ENCODE measurements around the gene ASCC2. TPM values are rescaled to one million over a fixed set of nuclear protein-coding genes. Genes with fewer than 3 reads are reported as not detected.

The ASCC2 gene
- total and polyA plus RNA-seq, 2 experiments from 2014 or later = 33.3 to 51.4 TPM

- TF ChIP-seq EZH2phosphoT487 (IDR thresholded peaks at IDR 0.05; ENCODE audit: insufficient read depth, low read depth) (no peak), EZH2 (IDR thresholded peaks at IDR 0.05; ENCODE audit: insufficient read depth, poor library complexity, severe bottlenecking) (no peak)
- Histone ChIP-seq H3K27me3 (replicated peaks; ENCODE audit: insufficient read depth) (no peaks in the 10 kb centered on the region), H3K9me2 (ENCODE audit: insufficient read depth) (no peaks in the 10 kb centered on the region), H3K4me3 (no peak overlapping the region), H3K36me3 (ENCODE audit: low read depth) (peaks cover 38% of the 10 kb centered on the region; the same call in 1 of the 2 replicates), H3F3A (ENCODE audit: insufficient read depth) (no peaks in the 10 kb centered on the region), H3K4me2 (ENCODE audit: unreplicated experiment) (no peak overlapping the region), H3K9me3 (ENCODE audit: low read depth) (no peaks in the 10 kb centered on the region), H3K79me2 (ENCODE audit: insufficient read depth) (no peaks in the 10 kb centered on the region), H3K27ac (no peak overlapping the region), H3K9ac (no peak overlapping the region), H4K20me1 (ENCODE audit: insufficient read depth) (no peaks in the 10 kb centered on the region), H2AFZ (no peak overlapping the region), H3K4me1 (ENCODE audit: insufficient read depth) (no peaks in the 10 kb centered on the region)
- DNase-seq = no peak
- WGBS, 2 experiments (ENCODE audit: low coverage in 1 of 2, low lambda C conversion rate in 2 of 2, missing lambda C conversion rate in 2 of 2) = 91 to 96% methylated on average over 2 of the region's 2 CpGs
- in situ Hi-C loops (cut with MboI) = no loop called here
These were observed 27.9 kb downstream of the ASCC2 start for GRCh38 chr22:29810216-29810615.

- no peaks in the 10 kb centered on the region for H3K79me2 ChIP-seq (ENCODE audit: insufficient read depth)
- no peaks in the 10 kb centered on the region for H4K20me1 ChIP-seq (ENCODE audit: insufficient read depth)
- H3F3A ChIP-seq (ENCODE audit: insufficient read depth) = no peaks in the 10 kb centered on the region
- H3K9me2 ChIP-seq (ENCODE audit: insufficient read depth) = no peaks in the 10 kb centered on the region
- H2AFZ ChIP-seq = no peak overlapping the region
- no peak overlapping the region for H3K9ac ChIP-seq
- in situ Hi-C loops (cut with MboI) = no loop called here
- no peak overlapping the region for H3K4me3 ChIP-seq
- DNase-seq = no peak
- H3K9me3 ChIP-seq (ENCODE audit: low read depth) = no peaks in the 10 kb centered on the region
- 94 to 100% methylated on average over 6 of the region's 6 CpGs for WGBS, 2 experiments (ENCODE audit: low coverage in 1 of 2, low lambda C conversion rate in 2 of 2, missing lambda C conversion rate in 2 of 2)
- peaks cover 16% of the 10 kb centered on the region; the same call in 1 of the 2 replicates for H3K36me3 ChIP-seq (ENCODE audit: low read depth)
- H3K4me2 ChIP-seq (ENCODE audit: unreplicated experiment) = no peak overlapping the region
- TF ChIP-seq EZH2 (IDR thresholded peaks at IDR 0.05; ENCODE audit: insufficient read depth, poor library complexity, severe bottlenecking) (no peak), EZH2phosphoT487 (IDR thresholded peaks at IDR 0.05; ENCODE audit: insufficient read depth, low read depth) (no peak)
- H3K27ac ChIP-seq = no peak overlapping the region
- no peaks in the 10 kb centered on the region for H3K4me1 ChIP-seq (ENCODE audit: insufficient read depth)
- H3K27me3 ChIP-seq (replicated peaks; ENCODE audit: insufficient read depth) = no peaks in the 10 kb centered on the region
These were observed 31.9 kb downstream of the ASCC2 start for GRCh38 chr22:29806196-29806595.

- Histone ChIP-seq H3K27me3 (replicated peaks; ENCODE audit: insufficient read depth) (no peaks in the 10 kb centered on the region), H3K4me2 (ENCODE audit: unreplicated experiment) (no peak overlapping the region), H3K9me2 (ENCODE audit: insufficient read depth) (no peaks in the 10 kb centered on the region), H3K9ac (no peak overlapping the region), H3F3A (ENCODE audit: insufficient read depth) (peaks cover 9% of the 10 kb centered on the region), H3K27ac (no peak overlapping the region), H3K9me3 (ENCODE audit: low read depth) (no peaks in the 10 kb centered on the region), H3K4me1 (ENCODE audit: insufficient read depth) (peaks cover 1% of the 10 kb centered on the region), H3K36me3 (ENCODE audit: low read depth) (peaks cover 11% of the 10 kb centered on the region; the same call in 1 of the 2 replicates), H3K4me3 (no peak overlapping the region), H4K20me1 (ENCODE audit: insufficient read depth) (no peaks in the 10 kb centered on the region), H3K79me2 (ENCODE audit: insufficient read depth) (no peaks in the 10 kb centered on the region), H2AFZ (no peak overlapping the region)
- TF ChIP-seq EZH2 (IDR thresholded peaks at IDR 0.05; ENCODE audit: insufficient read depth, poor library complexity, severe bottlenecking) (no peak), EZH2phosphoT487 (IDR thresholded peaks at IDR 0.05; ENCODE audit: insufficient read depth, low read depth) (no peak)
- no peak for DNase-seq
- 100% methylated on average over 2 of the region's 2 CpGs for WGBS, 2 experiments (ENCODE audit: low coverage in 1 of 2, low lambda C conversion rate in 2 of 2, missing lambda C conversion rate in 2 of 2)
- in situ Hi-C loops (cut with MboI) = no loop called here
These were observed 33.1 kb downstream of the ASCC2 start for GRCh38 chr22:29804985-29805384.

- Histone ChIP-seq H2AFZ (no peak overlapping the region), H3K27me3 (replicated peaks; ENCODE audit: insufficient read depth) (no peaks in the 10 kb centered on the region), H3F3A (ENCODE audit: insufficient read depth) (peaks cover 15% of the 10 kb centered on the region), H3K4me2 (ENCODE audit: unreplicated experiment) (no peak overlapping the region), H3K27ac (no peak overlapping the region), H3K4me3 (no peak overlapping the region), H3K9ac (no peak overlapping the region), H3K36me3 (ENCODE audit: low read depth) (peaks cover 11% of the 10 kb centered on the region; the same call in 1 of the 2 replicates), H3K4me1 (ENCODE audit: insufficient read depth) (peaks cover 18% of the 10 kb centered on the region), H3K9me3 (ENCODE audit: low read depth) (no peaks in the 10 kb centered on the region), H3K79me2 (ENCODE audit: insufficient read depth) (no peaks in the 10 kb centered on the region; the same call in 1 of the 2 replicates), H3K9me2 (ENCODE audit: insufficient read depth) (no peaks in the 10 kb centered on the region), H4K20me1 (ENCODE audit: insufficient read depth) (no peaks in the 10 kb centered on the region)
- in situ Hi-C loops (cut with MboI) = no loop called here
- DNase-seq = no peak
- WGBS, 2 experiments (ENCODE audit: low coverage in 1 of 2, low lambda C conversion rate in 2 of 2, missing lambda C conversion rate in 2 of 2) = 91 to 95% methylated on average over 2 of the region's 2 CpGs
- no peak for TF ChIP-seq EZH2phosphoT487 (IDR thresholded peaks at IDR 0.05; ENCODE audit: insufficient read depth, low read depth)
- TF ChIP-seq EZH2 (IDR thresholded peaks at IDR 0.05; ENCODE audit: insufficient read depth, poor library complexity, severe bottlenecking) = no peak
These were observed 34.9 kb downstream of the ASCC2 start for GRCh38 chr22:29803190-29803589.

DNA sequence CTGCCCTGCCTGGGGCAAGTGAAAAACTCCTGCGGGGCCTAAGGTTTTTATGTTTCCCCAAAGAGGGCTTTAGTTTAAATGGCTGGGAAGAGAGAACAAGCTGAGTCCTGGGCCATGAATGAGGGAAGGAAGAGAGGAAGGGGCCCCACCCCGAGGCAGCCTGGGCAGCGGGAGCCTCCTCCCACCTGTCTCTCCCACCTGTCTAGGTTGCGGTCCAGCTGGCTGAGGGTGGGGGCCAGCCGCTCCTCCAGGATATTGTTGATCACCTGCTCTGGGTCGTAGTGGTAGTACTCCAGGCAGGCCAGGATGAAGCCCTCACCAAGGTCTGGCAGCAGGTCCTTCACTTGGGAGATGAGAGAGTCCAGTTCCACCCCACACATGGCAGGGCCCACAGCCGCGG is 36.3 kb downstream of the ASCC2 start:
- H3K4me3 ChIP-seq = no peak overlapping the region
- H3K4me2 ChIP-seq (ENCODE audit: unreplicated experiment) = no peak overlapping the region
- 94 to 96% methylated on average over 8 of the region's 8 CpGs for WGBS, 2 experiments (ENCODE audit: low coverage in 1 of 2, low lambda C conversion rate in 2 of 2, missing lambda C conversion rate in 2 of 2)
- H3K9me3 ChIP-seq (ENCODE audit: low read depth) = no peaks in the 10 kb centered on the region
- H3K36me3 ChIP-seq (ENCODE audit: low read depth) = peaks cover 11% of the 10 kb centered on the region; the same call in 1 of the 2 replicates
- no peaks in the 10 kb centered on the region; the same call in 1 of the 2 replicates for H3K79me2 ChIP-seq (ENCODE audit: insufficient read depth)
- no peak for DNase-seq
- peaks cover 15% of the 10 kb centered on the region for H3F3A ChIP-seq (ENCODE audit: insufficient read depth)
- H3K9me2 ChIP-seq (ENCODE audit: insufficient read depth) = no peaks in the 10 kb centered on the region
- H3K9ac ChIP-seq = no peak overlapping the region
- H3K27me3 ChIP-seq (replicated peaks; ENCODE audit: insufficient read depth) = no peaks in the 10 kb centered on the region
- peaks cover 19% of the 10 kb centered on the region for H3K4me1 ChIP-seq (ENCODE audit: insufficient read depth)
- no peak overlapping the region for H3K27ac ChIP-seq
- in situ Hi-C loops (cut with MboI) = no loop called here
- no peaks in the 10 kb centered on the region for H4K20me1 ChIP-seq (ENCODE audit: insufficient read depth)
- no peak for TF ChIP-seq EZH2phosphoT487 (IDR thresholded peaks at IDR 0.05; ENCODE audit: insufficient read depth, low read depth)
- no peak for TF ChIP-seq EZH2 (IDR thresholded peaks at IDR 0.05; ENCODE audit: insufficient read depth, poor library complexity, severe bottlenecking)
- H2AFZ ChIP-seq = no peak overlapping the region

All from GM23248 (cell line).